AG09309 (cell line): Measurements from ENCODE around the gene NAALADL2.

Experiments
- DNase-seq: peaks from one replicate; pipeline ENCODE4 v3.0.0-alpha.2; 2010; ENCODE audit warnings: low read depth
- H3K4me3 ChIP-seq: 2 replicates; pipeline ENCODE4 v1.5.1; 2011; ENCODE audit warnings: mild to moderate bottlenecking, low read depth, low read length, moderate library complexity; ENCODE audit not compliant: control insufficient read depth
- CTCF ChIP-seq: IDR thresholded peaks from 2 replicates; pipeline ENCODE4 v1.5.1; 2011; ENCODE audit warnings: mild to moderate bottlenecking, low read depth, low read length, inconsistent platforms; ENCODE audit not compliant: insufficient read depth, control insufficient read depth; ENCODE audit errors: missing control alignments

NAALADL2 gene

GRCh38 chr3:174822320-174822719 lies 36.8 kb upstream of the NAALADL2 start:
- no peak overlapping the region for H3K4me3 ChIP-seq
- TF ChIP-seq CTCF = no peak
- peak; percentile 7 for DNase-seq

- H3K4me3 ChIP-seq = no peak overlapping the region
- TF ChIP-seq CTCF = no peak
- no peak for DNase-seq
Measured at GRCh38 chr3:174826069-174826468, 33.1 kb upstream of the NAALADL2 start.

- no peak for TF ChIP-seq CTCF
- DNase-seq = no peak
- no peak overlapping the region for H3K4me3 ChIP-seq
Measured at GRCh38 chr3:174844746-174845145, 14.4 kb upstream of the NAALADL2 start.

GRCh38 chr3:174846055-174846454 lies 13.1 kb upstream of the NAALADL2 start:
- DNase-seq = no peak
- TF ChIP-seq CTCF = no peak
- no peak overlapping the region for H3K4me3 ChIP-seq

- H3K4me3 ChIP-seq = no peak overlapping the region
- TF ChIP-seq CTCF = no peak
- DNase-seq = no peak
Measured at GRCh38 chr3:174854987-174855386, 4.1 kb upstream of the NAALADL2 start.

GRCh38 chr3:174857301-174857700 lies 1.8 kb upstream of the NAALADL2 start:
- no peak for DNase-seq

More at GRCh38 chr3:174857301-174857700, 1.8 kb upstream of the NAALADL2 start:
- H3K4me3 ChIP-seq = no peak overlapping the region
- TF ChIP-seq CTCF = no peak
